ENCODE results near the gene OR6C6. TPM values are rescaled to one million over a fixed set of nuclear protein-coding genes. Genes with fewer than 3 reads are reported as not detected.

OR6C6 gene
- total RNA-seq: not detected in 2 replicates

GRCh38 chr12:55296469-55296868 lies at the start of gene OR6C6:
OR6C6 (minus strand) TSS chr12:55296569; CDS start chr12:55295232, 1,337 bp downstream.

GRCh38 chr12:55330446-55330845 lies 34.1 kb upstream of the OR6C6 start, which contains the start of gene OR6C3:
OR6C3 (plus strand) TSS chr12:55330746; CDS start chr12:55331701, 955 bp downstream.

GRCh38 chr12:55314043-55314442 lies 17.7 kb upstream of the OR6C6 start, which contains the start of gene OR6C1:
OR6C1 (plus strand) TSS chr12:55314343; CDS start chr12:55320600, 6,257 bp downstream.

GRCh38 chr12:55244309-55244708 lies 52.1 kb downstream of the OR6C6 start, which contains the start of gene OR6C74:
OR6C74 (plus strand) TSS chr12:55244609; CDS start chr12:55247288, 2,679 bp downstream.

Other genes starting within 250 kb of the OR6C6 start
- not detected in 2 replicates for gene OR9K2, start 170.2 kb downstream of the OR6C6 start, total RNA-seq
- not detected in 2 replicates for gene OR10A7, start 75.5 kb downstream of the OR6C6 start, total RNA-seq
- not detected in 2 replicates for gene OR6C74, start 52.0 kb downstream of the OR6C6 start, total RNA-seq
- not detected in 2 replicates for gene OR6C1, start 17.8 kb upstream of the OR6C6 start, total RNA-seq
- gene OR6C3, start 34.2 kb upstream of the OR6C6 start, total RNA-seq: not detected in 2 replicates
- gene OR6C75, start 66.4 kb upstream of the OR6C6 start, total RNA-seq: not detected in 2 replicates
- not detected in 2 replicates for gene OR6C65, start 104.0 kb upstream of the OR6C6 start, total RNA-seq
- gene OR6C76, start 129.7 kb upstream of the OR6C6 start, total RNA-seq: not detected in 2 replicates
- gene OR6C2, start 147.5 kb upstream of the OR6C6 start, total RNA-seq: not detected in 2 replicates
- not detected in 2 replicates for gene OR6C70, start 173.6 kb upstream of the OR6C6 start, total RNA-seq
- gene OR6C68, start 195.8 kb upstream of the OR6C6 start, total RNA-seq: not detected in 2 replicates

Data from airway epithelial cell (primary cell).